ENCODE data around the gene KCNQ5. TPM values are rescaled to one million over a fixed set of nuclear protein-coding genes. Genes with fewer than 3 reads are reported as not detected.

The KCNQ5 gene
- total and polyA plus RNA-seq, 12 donors: 0.10 to 3.6 (median 0.52) TPM

GRCh38 chr6:72676995-72677394 lies 55.1 kb downstream of the KCNQ5 start:
- intact Hi-C loops (cut with DNase I): no loop called here
- Histone ChIP-seq H3K9me3 (replicated peaks in 1 of 3) (no peaks in the 10 kb centered on the region), H3K27ac (no peak overlapping the region), H3K36me3 (replicated peaks in 1 of 2) (no peaks in the 10 kb centered on the region), H3K4me3 (no peak overlapping the region), H3K4me1 (replicated peaks in 1 of 2) (no peaks in the 10 kb centered on the region), H3K27me3 (no peaks in the 10 kb centered on the region)
- WGBS, 4 donors: 70 to 79% (median 73%) methylated on average over 3 of the region's 3 CpGs
- no peak for DNase-seq
- TF ChIP-seq POLR2A (IDR thresholded peaks at IDR 0.05) (no peak), CTCF (IDR thresholded peaks at IDR 0.05) (no peak)

- Histone ChIP-seq H3K27ac (no peak overlapping the region), H3K27me3 (no peaks in the 10 kb centered on the region), H3K4me1 (replicated peaks in 1 of 2) (no peaks in the 10 kb centered on the region), H3K36me3 (replicated peaks in 1 of 2) (no peaks in the 10 kb centered on the region), H3K4me3 (no peak overlapping the region), H3K9me3 (replicated peaks in 1 of 3) (no peaks in the 10 kb centered on the region)
- TF ChIP-seq POLR2A (IDR thresholded peaks at IDR 0.05): no peak
- no peak for TF ChIP-seq CTCF (IDR thresholded peaks at IDR 0.05)
- no peak for DNase-seq
- WGBS, 4 donors: 71 to 77% (median 74%) methylated on average over 1 of the region's 1 CpG
- intact Hi-C loops (cut with DNase I): no loop called here
Observed at GRCh38 chr6:72677740-72678139, 55.9 kb downstream of the KCNQ5 start.

GRCh38 chr6:72683797-72684196 lies 61.9 kb downstream of the KCNQ5 start:
- 80 to 86% (median 82%) methylated on average over 3 of the region's 3 CpGs for WGBS, 4 donors
- Histone ChIP-seq H3K36me3 (replicated peaks in 1 of 2) (no peaks in the 10 kb centered on the region), H3K27ac (no peak overlapping the region), H3K4me3 (no peak overlapping the region), H3K4me1 (replicated peaks in 1 of 2) (no peaks in the 10 kb centered on the region), H3K9me3 (replicated peaks in 1 of 3) (no peaks in the 10 kb centered on the region), H3K27me3 (no peaks in the 10 kb centered on the region)
- TF ChIP-seq POLR2A (IDR thresholded peaks at IDR 0.05) (no peak), CTCF (IDR thresholded peaks at IDR 0.05) (no peak)
- intact Hi-C loops (cut with DNase I): no loop called here
- DNase-seq: no peak

DNA sequence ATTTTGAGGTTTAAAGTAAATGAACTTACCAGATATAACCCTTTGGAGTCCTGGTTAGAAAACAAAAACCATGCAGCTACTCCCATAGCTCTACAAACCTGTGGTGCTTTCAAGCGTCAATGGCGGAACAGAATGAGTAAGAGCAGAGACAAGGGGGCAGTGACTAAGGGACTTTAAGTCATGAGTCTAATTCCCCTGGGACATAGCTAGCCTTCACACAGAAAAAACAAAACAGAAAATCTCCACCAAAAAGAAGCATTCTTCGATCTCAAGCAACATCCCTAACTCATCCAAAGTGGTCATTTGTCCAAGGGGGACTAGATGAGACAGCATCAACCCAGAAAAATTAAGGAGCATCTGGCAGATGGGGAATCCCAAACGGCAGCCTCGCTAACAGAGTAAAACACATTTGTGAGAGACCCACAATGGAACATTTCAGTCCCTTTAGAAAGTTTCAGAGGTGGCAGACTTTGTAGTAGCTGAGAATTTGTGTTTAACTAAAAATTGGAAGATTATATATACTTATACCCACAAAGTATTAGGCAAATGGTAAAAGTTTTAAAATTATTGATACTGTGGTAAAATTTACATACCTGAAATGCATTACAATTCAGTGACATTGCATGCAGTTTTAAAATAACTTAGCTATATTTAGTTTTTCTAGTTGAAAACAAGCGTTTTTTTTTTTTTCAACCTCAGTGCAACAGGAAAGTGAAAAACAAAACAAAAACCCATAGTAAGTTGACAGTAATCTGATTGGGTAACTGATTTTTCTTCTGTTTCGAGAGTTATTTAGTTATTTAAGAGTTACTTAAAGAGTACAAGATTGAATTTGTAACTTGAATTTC lies 67.5 kb downstream of the KCNQ5 start:
- Histone ChIP-seq H3K27me3 (no peaks in the 10 kb centered on the region), H3K36me3 (replicated peaks in 1 of 2) (no peaks in the 10 kb centered on the region), H3K4me1 (replicated peaks in 1 of 2) (no peaks in the 10 kb centered on the region), H3K27ac (no peak overlapping the region), H3K9me3 (replicated peaks in 1 of 3) (no peaks in the 10 kb centered on the region), H3K4me3 (no peak overlapping the region)
- intact Hi-C loops (cut with DNase I): no loop called here
- 68 to 81% (median 71%) methylated on average over 7 of the region's 7 CpGs for WGBS, 4 donors
- TF ChIP-seq POLR2A (IDR thresholded peaks at IDR 0.05) (no peak), CTCF (IDR thresholded peaks at IDR 0.05) (no peak)
- no peak for DNase-seq
